Nephron (organoid): ENCODE data around the gene DTD2.
"Not testable (repeated sequence)": the region's sequence is repeated elsewhere in the genome, so short reads cannot be mapped to it uniquely, and the experiment has no call there.

Experiments used
- H3K27ac Mint-ChIP-seq, 3 experiments: 2 replicates each; pipeline ENCODE4 v1.8.0; 2020; ENCODE audit warnings: mixed read lengths in 3 of 3, mild to moderate bottlenecking in 2 of 3, moderate library complexity in 1 of 3
- H3K27me3 Mint-ChIP-seq: 2 replicates; pipeline ENCODE4 v1.8.0; 2021; ENCODE audit warnings: low read depth, mild to moderate bottlenecking, moderate library complexity, mixed read lengths
- H3K36me3 Mint-ChIP-seq: 2 replicates; pipeline ENCODE4 v1.8.0; 2020; ENCODE audit warnings: low read depth, mixed read lengths
- H3K4me1 Mint-ChIP-seq: 2 replicates; pipeline ENCODE4 v1.8.0; 2020; ENCODE audit warnings: mixed read lengths
- H3K4me3 Mint-ChIP-seq, 3 experiments: 2 replicates each; pipeline ENCODE4 v1.8.0; 2020; ENCODE audit warnings: mild to moderate bottlenecking in 3 of 3, mixed read lengths in 3 of 3, moderate library complexity in 2 of 3
- H3K9me3 Mint-ChIP-seq: 2 replicates; pipeline ENCODE4 v1.8.0; 2020; ENCODE audit warnings: mixed read lengths
- CTCF ChIP-seq, 3 experiments: fragments of 200-600 bp; sonication (generic); IDR thresholded peaks; one replicate each; pipeline ENCODE4 v1.5.0; 2021; ENCODE audit warnings: antibody characterized with exemption in 3 of 3; ENCODE audit not compliant: unreplicated experiment in 3 of 3

DTD2 gene

GRCh38 chr14:31476131-31476866, 19.0 kb upstream of the DTD2 start:
- H3K4me3 Mint-ChIP-seq, result no peak overlapping the region
- H3K9me3 Mint-ChIP-seq, result peaks cover 5% of the 10 kb centered on the region
- no peaks in the 10 kb centered on the region for H3K4me1 Mint-ChIP-seq
- H3K27ac Mint-ChIP-seq, result peak overlapping the region in 1 of 3 experiments; percentile 33
- no peak for TF ChIP-seq CTCF (IDR thresholded peaks at IDR 0.05; ENCODE audit: unreplicated experiment in 3 of 3)
- H3K27me3 Mint-ChIP-seq, result no peaks in the 10 kb centered on the region
- peaks cover 3% of the 10 kb centered on the region for H3K36me3 Mint-ChIP-seq

GRCh38 chr14:31466554-31466953, 9.2 kb upstream of the DTD2 start:
- no peak overlapping the region for H3K4me3 Mint-ChIP-seq
- no peaks in the 10 kb centered on the region for H3K9me3 Mint-ChIP-seq
- no peaks in the 10 kb centered on the region for H3K27me3 Mint-ChIP-seq
- no peak overlapping the region for H3K27ac Mint-ChIP-seq
- H3K36me3 Mint-ChIP-seq, result no peaks in the 10 kb centered on the region
- peaks cover 6% of the 10 kb centered on the region for H3K4me1 Mint-ChIP-seq
- TF ChIP-seq CTCF (IDR thresholded peaks at IDR 0.05; ENCODE audit: unreplicated experiment in 3 of 3), result no peak

GRCh38 chr14:31465111-31465510, 7.8 kb upstream of the DTD2 start:
- H3K4me3 Mint-ChIP-seq, result no peak overlapping the region
- peaks cover 6% of the 10 kb centered on the region for H3K4me1 Mint-ChIP-seq
- no peaks in the 10 kb centered on the region for H3K36me3 Mint-ChIP-seq
- no peaks in the 10 kb centered on the region for H3K9me3 Mint-ChIP-seq
- no peaks in the 10 kb centered on the region for H3K27me3 Mint-ChIP-seq
- no peak for TF ChIP-seq CTCF (IDR thresholded peaks at IDR 0.05; ENCODE audit: unreplicated experiment in 3 of 3)
- no peak overlapping the region for H3K27ac Mint-ChIP-seq

GRCh38 chr14:31462450-31462849, 5.1 kb upstream of the DTD2 start:
- not testable (repeated sequence) for H3K9me3 Mint-ChIP-seq, H3K27me3 Mint-ChIP-seq, H3K36me3 Mint-ChIP-seq, H3K4me3 Mint-ChIP-seq, H3K27ac Mint-ChIP-seq
- peaks cover 19% of the 10 kb centered on the region for H3K4me1 Mint-ChIP-seq

- Mint-ChIP-seq H3K9me3 (no peaks in the 10 kb centered on the region), H3K4me3 (no peak overlapping the region), H3K27ac (no peak overlapping the region), H3K36me3 (no peaks in the 10 kb centered on the region), H3K4me1 (peaks cover 25% of the 10 kb centered on the region), H3K27me3 (no peaks in the 10 kb centered on the region)
- TF ChIP-seq CTCF (IDR thresholded peaks at IDR 0.05; ENCODE audit: unreplicated experiment in 3 of 3), result no peak
These were observed 4.2 kb upstream of the DTD2 start for GRCh38 chr14:31461545-31461944.

- no peaks in the 10 kb centered on the region for H3K9me3 Mint-ChIP-seq
- H3K4me3 Mint-ChIP-seq, result peak overlapping the region; percentile 93 to 100 (median 99)
- no peaks in the 10 kb centered on the region for H3K27me3 Mint-ChIP-seq
- peaks cover 43% of the 10 kb centered on the region for H3K4me1 Mint-ChIP-seq
- TF ChIP-seq CTCF (IDR thresholded peaks at IDR 0.05; ENCODE audit: unreplicated experiment in 3 of 3), result no peak
- no peaks in the 10 kb centered on the region for H3K36me3 Mint-ChIP-seq
- peak overlapping the region; percentile 99 to 100 (median 99) for H3K27ac Mint-ChIP-seq
These were observed 656 bp upstream of the DTD2 start for GRCh38 chr14:31457665-31458659.
